Stimulated activated CD8-positive, alpha-beta memory T cell treated with anti-CD3 and anti-CD28 coated beads, Interleukin-15, amount 100 ng/mL, for 24 hours (primary cell): Measurements from ENCODE around the gene TANGO6.
A peak's percentile ranks its signal among the peaks of the same experiment; 100 is the strongest.
"Not testable (repeated sequence)": the region's sequence is repeated elsewhere in the genome, so short reads cannot be mapped to it uniquely, and the experiment has no call there.

Experiments
- DNase-seq: peaks from one replicate; pipeline ENCODE4 v3.0.0-alpha.2; 2020; ENCODE audit warnings: low read depth

TANGO6 gene

DNA sequence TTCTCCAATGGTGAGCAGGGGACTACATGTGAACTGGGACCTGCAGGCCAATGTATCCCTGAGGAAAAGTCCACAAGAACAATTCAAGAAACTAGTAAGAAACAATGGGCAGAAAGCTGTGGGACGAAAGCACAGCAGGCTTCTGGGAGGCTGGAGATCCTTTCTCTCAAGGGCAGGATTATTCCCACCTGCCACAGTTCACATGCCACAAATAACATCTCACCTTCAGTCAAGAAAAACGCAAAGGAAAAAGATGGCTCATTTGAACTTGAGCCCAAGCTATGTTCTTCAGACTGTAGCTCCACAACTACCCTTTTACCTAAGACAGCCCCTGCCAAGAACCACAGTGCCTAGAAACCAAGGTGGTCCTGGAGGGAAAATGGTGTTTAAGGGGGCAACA is 275.1 kb downstream of the TANGO6 start:
- DNase-seq, result no peak

DNA sequence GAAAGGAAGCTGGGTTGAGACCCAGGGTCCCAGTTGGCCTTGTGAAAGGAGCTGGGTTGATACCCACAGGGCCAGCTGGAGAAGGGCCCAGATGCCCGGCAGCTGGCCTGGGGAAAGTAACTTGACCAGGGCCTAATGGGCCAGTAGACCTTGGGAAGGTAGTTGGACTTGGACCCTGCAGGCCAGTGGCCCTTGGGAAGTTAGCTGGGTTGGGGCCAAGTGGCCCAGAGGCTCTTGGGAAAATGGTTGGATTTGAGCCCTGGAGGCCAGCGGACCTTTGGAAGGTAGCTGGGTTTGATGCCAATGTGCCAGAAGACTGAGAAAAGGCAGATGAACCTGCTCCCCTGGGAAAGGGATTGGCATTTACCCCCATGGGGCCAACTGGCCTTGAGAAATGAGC is 275.7 kb downstream of the TANGO6 start:
- DNase-seq, result no peak

DNA sequence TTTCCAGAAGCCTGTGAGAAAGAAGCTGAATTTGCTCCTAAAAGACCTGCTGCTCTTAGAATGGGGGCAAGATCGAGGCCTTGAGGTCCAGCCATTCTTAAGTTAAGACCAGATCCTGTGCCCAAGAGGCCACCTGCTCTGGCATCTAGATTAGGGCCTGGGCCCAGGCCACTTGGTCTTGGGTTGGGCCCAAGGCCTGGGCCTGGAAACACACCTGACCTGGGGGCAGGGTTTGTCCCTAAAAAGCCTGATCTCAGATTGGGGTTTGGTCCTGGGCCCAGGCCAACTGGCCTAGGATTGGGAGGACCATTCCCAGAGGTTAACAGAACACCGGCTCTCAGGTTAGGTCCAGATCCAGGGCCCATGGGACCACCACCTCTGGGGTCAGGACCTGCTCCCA is 276.2 kb downstream of the TANGO6 start:
- DNase-seq, result no peak

DNA sequence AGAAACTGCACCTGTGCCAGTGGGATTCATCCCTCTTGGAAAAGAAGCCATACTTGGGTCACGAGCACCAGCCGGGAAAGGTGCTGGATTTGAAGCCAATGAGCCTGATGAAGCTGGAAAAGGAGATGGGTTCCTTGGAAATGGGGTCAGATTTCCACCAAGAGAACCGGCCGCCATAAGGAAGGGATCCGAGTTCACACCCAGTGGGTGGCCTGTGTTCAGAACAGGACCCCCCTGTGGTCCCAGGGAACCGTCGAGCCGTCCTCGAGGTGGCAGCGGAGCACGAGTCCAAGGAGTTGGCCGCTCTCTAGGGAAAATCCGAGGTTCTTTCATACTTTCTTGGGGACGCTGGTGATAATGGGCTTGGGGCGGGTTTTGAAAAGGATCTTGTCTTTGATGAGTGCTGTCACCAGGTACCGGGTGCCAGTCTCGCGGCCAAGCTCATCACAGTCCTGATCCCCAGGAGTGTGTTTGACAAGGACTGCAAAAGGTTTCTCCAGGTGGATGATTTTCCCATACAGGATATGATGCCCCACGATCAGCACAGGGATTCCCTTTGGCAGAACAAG is 276.8 kb downstream of the TANGO6 start:
- no peak for DNase-seq

DNA sequence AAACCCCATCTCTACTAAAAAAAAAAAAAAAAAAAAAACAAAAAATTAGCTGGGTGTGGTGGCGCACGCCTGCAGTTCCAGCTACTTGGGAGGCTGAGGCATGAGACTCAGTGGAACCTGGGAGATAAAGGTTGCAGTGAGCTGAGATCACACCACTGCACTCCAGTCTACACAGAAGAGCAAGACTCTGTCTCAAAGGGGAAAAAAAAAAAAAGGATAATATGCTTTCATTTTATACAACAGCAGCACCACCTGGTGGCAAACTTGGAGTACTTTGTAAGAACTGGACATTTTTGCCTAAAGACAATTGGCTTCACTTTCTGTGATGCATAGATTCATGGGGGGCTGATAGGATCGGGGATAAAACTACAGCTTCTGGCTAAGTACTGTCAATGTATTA is 280.6 kb downstream of the TANGO6 start:
- no peak for DNase-seq

DNA sequence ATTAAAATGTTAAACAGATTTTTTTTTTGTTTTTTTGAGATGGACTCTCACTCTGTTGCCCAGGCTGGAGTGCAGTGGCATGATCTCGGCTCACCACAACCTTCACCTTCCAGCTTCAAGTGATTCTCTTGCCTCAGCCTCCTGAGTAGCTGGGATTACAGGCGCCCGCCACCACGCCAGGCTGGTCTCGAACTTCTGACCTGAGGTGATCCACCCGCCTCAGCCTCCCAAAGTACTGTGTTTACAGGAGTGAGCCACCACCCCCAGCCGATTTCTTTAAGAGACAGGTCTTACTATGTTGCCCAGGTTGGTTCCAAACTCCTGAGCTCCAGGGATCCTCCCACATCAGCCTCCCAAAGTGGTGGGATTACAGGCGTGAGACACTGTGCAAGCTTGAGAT is 281.1 kb downstream of the TANGO6 start:
- not testable (repeated sequence) for DNase-seq

DNA sequence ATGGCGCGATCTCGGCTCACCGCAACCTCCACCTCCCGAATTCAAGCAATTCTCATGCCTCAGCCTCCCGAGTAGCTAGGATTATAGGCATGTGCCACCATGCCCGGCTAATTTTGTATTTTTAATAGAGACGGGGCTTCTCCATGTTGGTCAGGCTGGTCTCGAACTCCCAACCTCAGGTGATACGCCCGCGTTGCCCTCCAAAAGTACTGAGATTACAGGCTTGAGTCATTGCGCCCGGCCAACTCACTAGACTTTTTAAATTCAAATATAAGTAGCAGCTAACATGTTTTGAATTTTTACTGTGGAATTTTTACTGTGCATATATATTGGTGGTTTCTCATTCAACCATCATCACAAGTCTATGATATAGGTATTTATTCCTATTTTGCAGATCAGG is 281.6 kb downstream of the TANGO6 start:
- DNase-seq, result not testable (repeated sequence)

DNA sequence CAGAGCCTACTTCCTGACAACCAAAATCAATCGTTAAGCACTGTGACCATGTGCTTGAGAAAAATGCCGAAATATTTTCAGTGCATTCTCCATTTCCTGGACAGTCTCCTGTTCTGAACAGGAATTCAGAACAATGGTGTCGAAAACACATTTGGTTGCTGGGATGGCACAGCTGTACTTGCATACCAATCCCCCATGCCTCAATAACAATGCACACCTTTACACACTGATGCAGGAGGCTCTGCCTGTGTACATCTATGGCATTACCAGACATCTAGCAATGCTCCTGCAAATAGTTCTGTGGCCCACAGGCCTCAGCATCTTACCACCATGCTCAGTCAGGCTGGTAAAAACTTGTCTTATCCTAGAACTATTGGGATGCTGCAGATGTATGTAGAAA is 282.9 kb downstream of the TANGO6 start:
- DNase-seq, result no peak

DNA sequence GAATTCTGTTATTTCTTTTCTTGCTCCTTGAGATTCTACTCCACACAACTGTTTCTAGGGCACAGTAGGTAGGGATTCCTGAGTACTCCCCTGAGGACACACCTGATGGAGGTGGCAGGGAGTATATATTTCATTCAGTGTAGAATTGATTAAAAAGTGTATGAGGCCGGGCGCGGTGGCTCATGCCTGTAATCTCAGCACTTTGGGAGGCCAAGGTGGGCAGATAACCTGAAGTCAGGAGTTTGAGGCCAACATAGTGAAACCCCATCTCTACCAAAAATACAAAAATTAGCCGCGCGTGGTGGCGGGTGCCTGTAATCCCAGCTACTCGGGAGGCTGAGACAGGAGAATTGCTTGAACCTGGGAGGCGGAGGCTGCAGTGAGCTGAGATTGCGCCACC is 283.5 kb downstream of the TANGO6 start:
- DNase-seq, result not testable (repeated sequence)

DNA sequence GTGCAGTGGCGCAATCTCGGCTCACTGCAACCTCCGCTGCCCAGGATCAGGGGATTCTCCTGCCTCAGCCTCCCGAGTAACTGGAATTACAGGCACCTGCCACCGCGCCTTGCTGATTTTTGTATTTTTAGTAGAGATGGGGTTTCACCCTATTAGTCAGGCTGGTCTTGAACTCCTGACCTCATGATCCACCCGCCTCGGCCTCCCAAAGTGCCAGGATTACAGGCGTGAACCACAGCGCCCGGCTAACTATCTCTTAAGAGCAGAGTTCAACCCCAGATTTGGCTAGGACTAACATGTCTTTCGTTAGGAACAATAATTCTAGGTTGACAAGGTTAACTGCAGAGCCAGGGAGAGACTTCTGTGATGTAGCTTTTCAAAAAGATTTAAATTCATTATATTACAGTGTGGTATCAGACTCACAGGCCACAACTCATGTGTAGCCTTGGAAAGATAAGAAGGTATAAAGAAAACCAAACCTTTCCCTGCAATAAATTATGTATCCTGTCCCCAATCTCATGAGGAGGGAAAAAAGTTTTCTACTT is 284.7 kb downstream of the TANGO6 start:
- no peak for DNase-seq

DNA sequence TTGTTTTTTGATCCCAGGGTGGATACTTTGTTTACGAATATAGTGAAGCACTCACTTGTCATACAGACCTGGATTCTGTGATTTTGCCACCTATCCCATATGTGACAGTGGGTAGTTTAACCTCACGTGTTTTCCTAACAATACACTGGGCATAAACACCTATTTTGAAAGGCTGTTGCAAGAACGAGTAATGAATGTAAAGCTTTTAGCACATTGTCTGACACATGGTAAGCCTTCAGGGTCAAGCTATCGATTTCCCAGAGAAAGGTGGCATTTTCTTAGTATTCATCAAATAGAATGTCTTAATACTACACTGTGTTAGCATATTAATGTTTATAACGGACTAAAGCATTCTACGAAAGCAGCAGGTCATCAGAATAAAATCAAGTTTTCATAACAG is 287.1 kb downstream of the TANGO6 start:
- DNase-seq, result no peak

DNA sequence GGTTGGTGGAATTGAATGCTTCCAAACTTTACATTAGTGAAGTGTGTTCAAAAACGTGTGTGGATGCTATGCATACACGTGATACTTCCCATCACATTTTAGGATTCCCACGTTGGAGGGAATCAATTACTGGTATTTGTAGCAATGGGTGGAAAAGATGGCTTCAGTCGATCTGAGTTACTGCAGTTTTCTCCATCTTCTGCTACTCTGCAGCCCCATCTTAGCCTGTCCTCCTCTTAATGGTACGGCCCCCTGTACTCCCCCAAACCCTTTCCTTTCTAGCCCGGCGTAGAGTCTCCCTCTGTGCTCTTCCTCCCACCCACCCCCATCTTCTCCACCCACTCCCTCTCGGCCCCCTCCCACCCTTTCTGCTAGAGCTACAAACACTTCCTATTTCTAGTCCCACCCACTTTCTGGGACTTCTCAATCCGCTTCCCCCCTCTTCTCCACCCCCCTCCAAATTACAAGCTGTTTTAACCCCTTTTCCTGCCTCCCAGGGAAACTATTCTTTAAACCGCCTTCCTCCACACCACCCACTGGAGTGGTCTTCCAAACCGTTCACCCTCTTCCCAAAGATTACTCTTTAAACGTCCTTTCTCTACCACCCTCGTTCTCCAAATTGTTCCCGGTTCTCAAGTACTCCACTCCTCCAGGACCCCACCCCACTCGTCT is 288.0 kb downstream of the TANGO6 start:
- no peak for DNase-seq

DNA sequence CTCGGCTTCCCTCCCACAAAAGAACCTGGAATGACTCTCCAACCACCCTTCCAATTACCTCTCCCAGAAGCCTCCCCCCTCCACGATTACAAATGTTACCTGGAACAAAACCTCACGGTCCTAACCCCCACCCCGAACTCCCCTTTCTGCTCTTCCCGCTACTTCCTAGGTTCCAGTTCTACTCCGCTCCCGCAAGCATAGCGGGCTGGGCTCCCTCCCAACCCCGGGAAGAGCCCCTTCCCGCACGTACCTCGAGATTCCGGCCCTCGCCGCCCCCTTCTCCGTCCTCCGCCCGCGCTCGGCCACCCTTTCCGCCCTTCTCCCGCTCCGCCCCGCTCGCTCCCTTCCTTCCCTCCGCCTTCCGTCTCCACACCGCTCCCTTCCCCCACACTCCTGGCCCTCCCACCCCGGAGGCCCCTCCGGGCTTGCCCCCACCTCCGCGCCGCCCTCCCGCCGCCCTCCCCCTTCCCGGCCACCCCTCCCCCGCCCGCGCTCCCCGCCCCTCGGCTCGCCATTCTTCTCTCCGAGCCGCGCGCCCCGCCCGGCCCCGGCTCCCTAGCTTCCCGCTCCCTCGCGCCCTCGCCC is 288.6 kb downstream of the TANGO6 start:
- peak; percentile 51 for DNase-seq

DNA sequence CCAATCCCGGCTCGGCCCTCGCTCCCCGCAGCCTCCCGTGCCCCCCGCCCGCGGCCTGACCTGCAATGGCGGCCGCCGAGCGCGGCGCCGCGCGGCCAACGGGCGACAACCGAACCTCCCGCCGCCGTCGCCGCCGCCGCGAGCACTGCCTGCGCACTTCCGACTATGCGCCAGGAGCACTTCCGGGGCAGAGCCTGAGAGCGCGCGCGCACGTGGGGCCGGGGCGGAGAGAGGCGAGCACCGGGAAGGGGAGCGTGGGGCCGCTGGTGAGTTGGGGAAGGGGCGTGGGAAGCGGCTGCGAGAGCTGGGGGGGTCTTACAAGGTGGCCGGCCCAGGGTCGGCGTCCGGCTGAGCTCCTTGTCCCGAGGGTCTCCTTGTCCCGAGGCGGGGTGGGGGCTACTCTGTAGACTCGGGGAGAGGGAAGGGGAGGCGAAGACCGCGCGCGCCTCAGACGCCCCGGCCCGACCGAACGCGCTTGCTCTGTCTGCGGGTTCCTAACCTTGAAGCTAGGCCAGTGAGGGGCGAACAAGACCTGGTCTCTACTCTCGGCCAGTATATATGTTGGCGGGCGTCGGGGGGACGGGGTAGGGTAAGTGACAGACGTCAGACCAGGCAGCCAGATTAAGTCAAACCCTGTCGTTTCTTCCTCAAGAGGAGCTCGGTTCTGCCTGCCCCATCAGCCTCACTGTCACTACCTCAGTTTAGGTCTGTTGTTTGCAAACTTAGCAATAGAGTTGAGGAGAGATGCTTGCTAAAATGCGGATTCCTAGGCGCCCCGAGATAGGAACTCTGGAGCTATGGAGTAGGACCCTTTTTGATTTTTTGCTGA is 289.3 kb downstream of the TANGO6 start, which contains the start of the genes CHTF8 and UTP4:
Gene CHTF8, minus strand, starts transcription at position 165 of the 829 bp plus-strand sequence. CDS start 11,130 bp downstream, outside the sequence.
Gene UTP4, plus strand, starts transcription at position 226 of the 829 bp plus-strand sequence. CDS start 811 bp downstream, outside the sequence.
- peak; percentile 74 for DNase-seq

DNA sequence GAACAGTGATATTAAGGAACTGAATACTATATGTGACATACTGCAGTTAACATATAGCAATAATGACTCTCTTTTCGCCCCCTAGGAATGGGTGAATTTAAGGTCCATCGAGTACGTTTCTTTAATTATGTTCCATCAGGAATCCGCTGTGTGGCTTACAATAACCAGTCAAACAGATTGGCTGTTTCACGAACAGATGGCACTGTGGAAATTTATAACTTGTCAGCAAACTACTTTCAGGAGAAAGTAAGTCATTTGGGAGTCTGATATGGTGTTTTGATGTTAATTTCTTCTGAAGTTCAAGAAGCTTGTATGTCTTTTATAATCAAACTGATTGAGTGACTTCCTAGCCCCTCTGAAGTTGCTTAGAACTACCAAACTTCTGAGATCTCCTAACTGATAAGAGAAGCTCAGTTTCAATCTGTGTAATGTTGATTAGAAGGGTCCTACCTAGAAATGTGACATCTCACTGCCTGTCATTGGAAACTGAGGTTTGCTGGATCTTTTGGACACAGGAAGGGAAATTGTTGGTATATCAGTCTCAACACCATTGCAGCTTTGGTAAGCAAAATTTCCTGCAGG is 290.1 kb downstream of the TANGO6 start:
- DNase-seq, result no peak
